HG02623 (cell line): ENCODE measurements around the gene LYRM2.
"Not testable (repeated sequence)": the region's sequence is repeated elsewhere in the genome, so short reads cannot be mapped to it uniquely, and the experiment has no call there.

Source experiments
- ATAC-seq: cut with Tn5 transposase; IDR thresholded peaks from one replicate; pipeline ENCODE4 v1.9.1; 2021; ENCODE audit warnings: moderate library complexity; ENCODE audit not compliant: unreplicated experiment

LYRM2 gene

GRCh38 chr6:89649682-89650081 is 11.1 kb upstream of the LYRM2 start:
- no peak for ATAC-seq

DNA sequence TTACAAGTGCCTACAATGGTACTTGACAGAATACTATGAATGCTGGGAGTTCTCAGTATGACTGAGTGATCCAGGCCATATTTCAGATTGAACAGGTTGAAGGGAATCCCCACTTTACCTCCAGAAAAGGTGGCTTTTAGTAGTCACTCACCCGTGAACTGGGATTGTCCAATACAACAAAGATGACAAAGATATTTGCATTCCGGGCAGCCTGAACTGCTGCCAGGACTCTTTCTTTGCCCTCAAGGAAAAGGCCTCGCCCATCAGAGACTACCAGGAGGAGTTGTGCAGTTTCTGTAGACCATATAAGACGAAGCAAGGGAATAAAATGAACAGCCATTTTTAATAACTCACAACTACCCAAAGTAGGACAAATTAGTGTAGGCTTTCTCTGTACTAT is 6.3 kb upstream of the LYRM2 start:
- ATAC-seq = no peak

DNA sequence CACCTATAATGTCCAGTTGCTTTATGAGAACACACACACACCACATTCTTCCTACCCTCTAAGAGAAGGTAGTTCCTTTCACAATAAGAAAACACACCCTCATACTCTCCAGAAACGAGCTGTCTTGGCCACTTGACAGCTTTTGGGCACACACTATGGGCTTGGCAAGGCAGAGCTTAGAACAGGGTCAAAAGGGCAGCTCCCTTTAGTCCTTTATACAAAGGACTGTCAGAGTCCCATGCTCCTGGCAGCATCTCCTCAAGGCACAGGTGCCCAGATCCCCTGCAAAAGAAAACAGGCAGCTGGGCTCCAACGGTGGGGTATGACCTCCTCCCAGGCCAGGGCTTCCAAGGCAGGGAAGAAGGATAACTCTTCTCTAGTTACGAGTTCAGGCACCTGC is 4.9 kb upstream of the LYRM2 start:
- no peak for ATAC-seq

DNA sequence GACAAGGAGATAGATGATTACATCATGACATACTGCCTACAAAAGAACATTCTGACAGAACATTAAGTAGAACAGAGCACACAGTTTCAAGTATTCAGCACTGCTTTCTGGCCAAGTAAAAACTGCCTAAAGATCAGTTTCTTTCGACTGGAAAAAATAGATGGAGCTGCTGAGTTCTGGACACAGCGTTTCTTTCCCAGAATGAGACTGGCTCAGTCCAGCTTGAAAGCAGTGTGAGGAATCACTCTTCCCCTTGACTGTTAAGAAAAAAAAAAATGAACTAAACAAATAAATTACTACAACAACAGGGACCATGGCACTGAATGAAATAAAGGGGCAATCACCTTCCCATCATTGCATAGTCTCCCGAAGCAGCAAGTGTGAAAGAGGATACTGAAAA is 4.4 kb upstream of the LYRM2 start:
- no peak for ATAC-seq

GRCh38 chr6:89641581-89641980 is 3.0 kb upstream of the LYRM2 start:
- ATAC-seq = not testable (repeated sequence)

DNA sequence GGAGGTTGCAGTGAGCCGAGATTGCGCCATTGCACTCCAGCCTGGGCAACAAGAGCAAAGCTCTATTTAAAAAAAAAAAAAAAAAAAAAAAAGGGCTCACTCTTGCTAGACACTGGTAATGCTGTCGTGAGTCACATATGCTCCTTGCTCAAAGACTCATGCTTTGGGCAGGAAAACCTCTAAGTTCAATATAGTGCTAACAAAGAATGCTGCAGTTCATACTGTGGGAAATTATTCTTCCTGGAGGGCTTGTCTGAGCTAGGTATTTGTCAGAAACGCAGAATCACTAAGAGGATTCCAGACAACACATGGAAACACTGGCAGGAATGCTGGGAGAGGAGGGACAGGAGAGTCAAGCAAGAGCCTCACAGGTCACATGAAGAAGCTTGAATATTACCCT is 2.3 kb upstream of the LYRM2 start:
- no peak for ATAC-seq

GRCh38 chr6:89637960-89638319 is 607 bp downstream of the LYRM2 start:
- no peak for ATAC-seq

DNA sequence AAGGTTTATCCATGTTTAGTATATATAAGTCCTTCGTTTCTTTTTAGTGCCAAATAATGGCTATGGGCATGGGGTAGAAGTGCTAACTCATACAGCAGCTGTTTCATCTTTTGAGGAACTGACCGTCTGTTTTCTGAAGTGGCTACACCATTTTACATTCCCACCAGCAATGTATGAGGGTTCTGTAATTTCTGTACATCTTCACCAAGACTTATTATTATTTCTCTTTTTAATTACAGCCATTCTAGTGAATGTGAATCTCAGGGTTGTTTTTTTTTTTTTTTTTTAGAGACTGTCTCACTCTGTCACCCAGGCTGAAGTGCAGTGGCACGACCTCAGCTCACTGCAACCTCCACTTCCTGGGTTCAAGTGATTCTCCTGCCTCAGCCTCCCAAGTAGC is 2.1 kb downstream of the LYRM2 start:
- not testable (repeated sequence) for ATAC-seq

- ATAC-seq = no peak
These were observed 8.1 kb downstream of the LYRM2 start for GRCh38 chr6:89630488-89630887.

GRCh38 chr6:89623749-89624148 is 14.8 kb downstream of the LYRM2 start:
- no peak for ATAC-seq

DNA sequence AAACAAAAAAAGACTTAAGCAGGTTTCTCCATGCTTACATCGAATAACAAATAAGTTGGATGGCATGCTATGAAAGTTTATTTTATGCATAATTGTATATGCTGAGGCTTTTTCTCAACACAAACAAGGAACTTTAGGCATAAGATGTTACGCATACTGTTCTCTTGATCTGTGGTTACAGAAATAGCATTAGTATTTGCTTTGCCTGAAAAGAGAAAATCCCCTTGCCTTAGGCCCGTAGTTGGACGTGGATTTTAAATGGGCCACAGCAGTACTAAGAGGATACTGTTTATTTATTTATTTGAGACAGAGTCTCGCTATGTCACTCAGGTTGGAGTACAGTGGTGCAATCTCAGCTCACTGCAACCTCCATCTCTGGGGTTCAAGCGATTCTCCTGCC is 19.0 kb downstream of the LYRM2 start:
- no peak for ATAC-seq

DNA sequence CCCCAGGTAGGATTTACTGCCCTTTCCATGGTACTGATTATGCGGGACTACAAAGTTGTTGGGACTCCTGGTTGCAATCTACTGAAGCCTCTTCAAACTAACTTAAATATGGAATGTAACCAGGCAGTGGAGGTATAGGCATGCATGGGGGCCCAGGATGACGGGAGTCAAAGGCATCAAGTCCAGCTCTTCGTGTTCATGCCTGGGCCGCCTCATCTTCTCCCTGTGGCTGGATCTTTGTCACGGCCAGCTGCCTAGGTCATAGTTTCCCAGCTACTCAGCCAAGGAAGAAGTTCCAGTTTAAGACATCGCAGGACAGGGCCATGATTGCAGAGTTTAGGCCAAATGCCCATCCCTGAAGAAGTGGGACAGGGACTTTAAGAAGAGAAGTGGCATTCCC is 20.5 kb downstream of the LYRM2 start:
- no peak for ATAC-seq

GRCh38 chr6:89616531-89616930 is 22.0 kb downstream of the LYRM2 start:
- no peak for ATAC-seq

DNA sequence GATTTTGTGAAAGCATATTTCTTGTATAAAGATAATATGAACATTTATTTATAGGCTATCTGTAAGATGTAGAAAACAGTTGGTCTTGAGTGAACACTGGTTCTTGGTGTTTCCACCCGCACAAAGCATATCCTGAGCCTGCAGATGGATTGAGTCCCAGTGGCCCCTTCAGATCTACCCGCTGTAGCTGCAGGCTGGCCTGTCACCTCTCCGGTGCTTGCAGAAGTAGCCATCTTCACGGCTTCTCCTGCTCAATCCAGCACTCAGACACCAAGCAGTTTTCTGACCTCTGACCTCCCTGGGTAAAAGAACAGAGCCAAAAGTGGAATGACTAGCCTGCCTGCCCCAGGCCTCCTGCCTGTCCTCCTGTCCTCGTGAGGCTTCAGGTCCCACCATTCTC is 22.7 kb downstream of the LYRM2 start:
- no peak for ATAC-seq

DNA sequence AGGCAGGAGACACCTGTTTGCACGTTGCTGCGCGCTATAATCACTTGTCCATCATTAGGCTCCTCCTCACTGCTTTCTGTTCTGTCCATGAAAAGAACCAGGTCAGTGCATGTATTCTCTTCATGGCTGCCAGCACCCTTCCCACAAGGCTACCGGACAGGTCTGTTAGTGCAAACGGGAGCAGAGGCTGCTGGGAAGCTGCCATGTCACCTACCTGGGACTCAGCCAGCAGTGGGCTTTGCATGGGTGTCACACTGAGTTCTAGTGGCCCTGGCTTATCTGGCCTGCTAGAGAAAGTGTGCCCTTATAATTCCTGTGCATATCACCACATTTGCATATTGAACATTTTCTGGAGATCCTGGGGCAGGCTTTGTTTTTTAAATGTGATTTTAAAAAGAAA is 24.8 kb downstream of the LYRM2 start:
- ATAC-seq = no peak

DNA sequence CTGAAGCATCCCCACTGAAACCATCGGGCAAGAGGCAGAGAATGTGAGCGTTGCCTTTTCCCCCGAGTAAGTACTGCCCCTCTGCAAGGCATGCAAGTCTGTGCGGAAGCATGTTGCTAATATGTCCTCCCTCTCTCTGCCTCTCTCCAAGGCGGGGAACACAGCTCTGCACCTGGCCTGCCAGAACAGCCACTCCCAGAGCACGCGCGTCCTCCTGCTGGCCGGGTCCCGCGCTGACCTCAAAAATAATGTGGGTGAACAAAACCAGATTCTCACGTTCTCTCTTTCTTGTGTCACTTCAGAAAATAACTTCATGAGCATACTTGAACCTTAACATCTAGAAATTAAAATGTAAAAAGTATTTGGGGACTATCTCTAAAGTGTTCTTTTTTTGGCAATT is 26.4 kb downstream of the LYRM2 start:
- no peak for ATAC-seq

- no peak for ATAC-seq
These were observed 26.9 kb downstream of the LYRM2 start for GRCh38 chr6:89611666-89612065.

- ATAC-seq = no peak
These were observed 28.4 kb downstream of the LYRM2 start for GRCh38 chr6:89610149-89610642.

GRCh38 chr6:89605861-89606260 is 32.7 kb downstream of the LYRM2 start:
- no peak for ATAC-seq

DNA sequence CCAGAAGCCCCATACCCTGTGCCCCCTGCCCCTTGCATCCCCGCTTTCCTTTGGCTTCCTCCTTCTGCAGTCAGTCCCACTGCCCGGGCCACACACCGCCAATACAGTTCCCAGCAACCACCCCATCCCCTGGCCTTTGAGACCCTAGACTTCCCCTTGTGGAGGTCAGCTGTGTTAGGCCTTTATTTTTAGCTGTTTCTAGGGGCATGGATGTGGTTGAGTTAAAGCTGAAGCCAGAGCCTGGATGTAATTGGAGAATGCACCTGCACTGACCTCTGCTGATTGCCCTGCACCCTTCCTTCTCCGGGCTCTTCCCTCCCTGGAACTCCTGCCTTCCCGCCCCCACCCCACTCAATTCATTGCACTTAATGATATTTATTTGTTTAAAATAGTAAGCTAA is 33.9 kb downstream of the LYRM2 start:
- ATAC-seq = no peak

GRCh38 chr6:89602166-89602565 is 36.4 kb downstream of the LYRM2 start:
- ATAC-seq = no peak

- no peak for ATAC-seq
These were observed 38.8 kb downstream of the LYRM2 start for GRCh38 chr6:89599727-89600126.

GRCh38 chr6:89597988-89598387 is 40.6 kb downstream of the LYRM2 start:
- no peak for ATAC-seq

GRCh38 chr6:89597372-89597771 is 41.2 kb downstream of the LYRM2 start:
- no peak for ATAC-seq
